IPS-18c (cell line): Measurements from ENCODE around the gene PC.

Experiments used
- H3K4me3 ChIP-seq: 2 replicates; pipeline ENCODE4 v1.7.0; 2013; ENCODE audit warnings: low read depth, mild to moderate bottlenecking, low read length, moderate library complexity; ENCODE audit not compliant: insufficient read depth
- H3K9me3 ChIP-seq: one replicate; pipeline ENCODE4 v1.6.1; 2013; ENCODE audit warnings: mild to moderate bottlenecking, low read length, moderate library complexity; ENCODE audit not compliant: control insufficient read depth, insufficient read depth

The PC gene

GRCh38 chr11:66883016-66883965 lies 74.9 kb downstream of the PC start:
- no peaks in the 10 kb centered on the region for H3K9me3 ChIP-seq
- H3K4me3 ChIP-seq, result no peak overlapping the region

DNA sequence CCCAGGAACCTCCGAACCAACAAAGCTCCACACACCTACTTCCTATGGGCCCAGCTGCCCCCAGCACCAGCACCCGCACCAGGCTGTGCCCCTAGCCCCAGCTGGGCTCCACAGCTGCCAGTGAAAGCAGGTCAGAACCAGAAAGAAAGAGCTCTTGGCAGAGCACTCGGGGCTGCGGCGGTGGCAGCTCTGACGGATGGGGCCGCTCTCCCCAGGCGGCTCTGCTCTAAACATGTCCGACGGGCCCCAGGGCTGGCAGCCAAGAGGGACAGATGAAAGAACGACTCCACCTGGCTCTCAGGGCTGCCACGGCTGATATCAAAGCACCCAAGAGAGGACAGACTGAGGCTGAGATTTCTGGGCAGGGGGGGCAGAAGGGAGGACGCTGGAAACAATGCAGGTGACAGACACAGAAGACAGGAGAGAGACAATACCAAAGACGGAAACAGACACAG lies 75.6 kb downstream of the PC start:
- H3K9me3 ChIP-seq, result no peaks in the 10 kb centered on the region
- H3K4me3 ChIP-seq, result no peak overlapping the region

- H3K4me3 ChIP-seq, result no peak overlapping the region
These were observed 76.2 kb downstream of the PC start for GRCh38 chr11:66881927-66882452.

GRCh38 chr11:66881451-66881835 lies 76.7 kb downstream of the PC start:
- no peak overlapping the region for H3K4me3 ChIP-seq

More at GRCh38 chr11:66881927-66882452, 76.2 kb downstream of the PC start:
- no peaks in the 10 kb centered on the region for H3K9me3 ChIP-seq

GRCh38 chr11:66880496-66881450 lies 77.4 kb downstream of the PC start:
- H3K4me3 ChIP-seq, result no peak overlapping the region
- no peaks in the 10 kb centered on the region for H3K9me3 ChIP-seq

More at GRCh38 chr11:66881451-66881835, 76.7 kb downstream of the PC start:
- H3K9me3 ChIP-seq, result no peaks in the 10 kb centered on the region

DNA sequence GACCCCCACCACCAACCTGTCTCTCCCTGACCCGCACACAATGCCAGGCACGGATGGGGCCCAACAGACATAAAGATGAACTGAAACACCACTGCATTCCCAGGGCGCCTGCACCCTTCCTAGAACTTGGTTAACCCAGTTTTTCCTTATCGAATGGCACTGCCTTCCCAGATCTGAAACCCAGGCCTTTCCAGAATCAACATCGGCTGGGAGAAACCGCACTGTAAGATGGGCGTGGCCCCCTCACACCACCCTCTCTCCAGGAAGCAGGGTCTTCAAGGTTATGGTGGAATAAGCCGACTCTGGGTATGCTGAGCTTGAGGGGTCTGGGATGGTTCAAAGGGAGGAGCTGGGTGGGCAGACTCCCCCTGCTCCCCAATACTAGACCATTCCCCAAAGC lies 78.2 kb downstream of the PC start:
- H3K9me3 ChIP-seq, result no peaks in the 10 kb centered on the region
- H3K4me3 ChIP-seq, result no peak overlapping the region

GRCh38 chr11:66879583-66879982 lies 78.6 kb downstream of the PC start:
- H3K4me3 ChIP-seq, result no peak overlapping the region

DNA sequence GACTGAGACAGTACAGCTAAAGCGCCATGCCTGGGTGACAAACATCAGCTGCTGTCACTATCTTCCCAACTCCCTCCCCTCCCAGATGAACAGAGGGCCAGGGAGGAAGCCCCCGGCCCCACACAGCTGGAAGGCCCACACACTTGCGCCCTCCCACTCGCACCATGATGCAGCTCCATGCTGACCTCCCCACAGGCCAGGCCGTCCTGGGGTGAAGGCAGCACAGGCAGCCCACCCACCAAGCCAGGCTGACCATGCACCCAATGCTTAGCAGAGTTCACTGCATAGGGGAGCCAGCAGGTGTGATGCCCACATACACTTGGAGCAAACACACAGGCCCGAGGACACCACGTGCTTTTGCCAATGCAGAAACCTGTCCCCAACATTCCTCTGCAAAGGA lies 79.2 kb downstream of the PC start:
- no peaks in the 10 kb centered on the region for H3K9me3 ChIP-seq
- no peak overlapping the region for H3K4me3 ChIP-seq

More at GRCh38 chr11:66879583-66879982, 78.6 kb downstream of the PC start:
- no peaks in the 10 kb centered on the region for H3K9me3 ChIP-seq

- Histone ChIP-seq H3K9me3 (no peaks in the 10 kb centered on the region), H3K4me3 (no peak overlapping the region)
These were observed 79.7 kb downstream of the PC start for GRCh38 chr11:66878474-66878873.

GRCh38 chr11:66877588-66878385 lies 80.4 kb downstream of the PC start:
- Histone ChIP-seq H3K4me3 (no peak overlapping the region), H3K9me3 (no peaks in the 10 kb centered on the region)

DNA sequence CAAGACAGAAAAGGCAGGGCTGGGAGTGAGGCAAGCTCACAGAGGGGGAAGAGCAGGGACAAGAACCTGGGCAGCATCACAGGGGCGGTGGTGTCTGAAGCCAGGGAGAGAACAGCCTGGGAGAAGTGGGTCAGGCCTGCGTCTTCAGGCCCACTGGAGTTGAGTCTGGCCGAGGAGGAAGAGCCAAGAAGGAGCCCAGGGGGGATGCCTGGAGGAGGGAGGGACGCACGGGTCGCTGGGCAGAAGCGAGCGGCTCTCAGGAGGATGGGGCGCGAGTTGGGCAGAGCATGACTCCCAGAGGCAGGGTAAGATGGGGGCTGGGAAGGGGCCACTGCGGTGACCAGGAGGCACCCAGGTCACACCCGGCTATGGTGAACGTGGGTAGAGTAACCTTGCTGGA lies 82.8 kb downstream of the PC start:
- no peaks in the 10 kb centered on the region for H3K9me3 ChIP-seq
- no peak overlapping the region for H3K4me3 ChIP-seq

- Histone ChIP-seq H3K4me3 (no peak overlapping the region), H3K9me3 (no peaks in the 10 kb centered on the region)
These were observed 84.0 kb downstream of the PC start for GRCh38 chr11:66874232-66874631.

- Histone ChIP-seq H3K9me3 (no peaks in the 10 kb centered on the region), H3K4me3 (no peak overlapping the region)
These were observed 86.7 kb downstream of the PC start for GRCh38 chr11:66871521-66871901.

GRCh38 chr11:66870616-66871520 lies 87.3 kb downstream of the PC start:
- Histone ChIP-seq H3K4me3 (no peak overlapping the region), H3K9me3 (no peaks in the 10 kb centered on the region)

DNA sequence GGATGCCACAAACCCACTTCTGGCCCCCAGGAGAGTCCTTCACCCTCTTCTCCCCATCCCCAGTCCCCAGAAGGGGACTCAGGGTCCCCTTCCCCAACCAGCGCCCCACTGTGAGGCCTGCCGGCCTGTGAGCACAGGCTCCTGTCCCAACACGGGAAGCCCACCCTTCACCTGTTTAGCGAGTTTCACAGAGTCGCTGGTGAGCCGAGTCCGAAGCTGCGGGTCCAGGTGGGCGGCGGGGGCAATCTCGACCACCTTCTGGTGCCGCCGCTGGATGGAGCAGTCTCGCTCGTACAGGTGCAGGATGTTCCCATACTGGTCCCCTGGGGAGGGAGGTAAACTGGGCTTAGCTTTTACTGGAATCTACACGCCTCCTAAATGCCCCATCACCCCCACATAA lies 88.1 kb downstream of the PC start:
- Histone ChIP-seq H3K4me3 (no peak overlapping the region), H3K9me3 (no peaks in the 10 kb centered on the region)

DNA sequence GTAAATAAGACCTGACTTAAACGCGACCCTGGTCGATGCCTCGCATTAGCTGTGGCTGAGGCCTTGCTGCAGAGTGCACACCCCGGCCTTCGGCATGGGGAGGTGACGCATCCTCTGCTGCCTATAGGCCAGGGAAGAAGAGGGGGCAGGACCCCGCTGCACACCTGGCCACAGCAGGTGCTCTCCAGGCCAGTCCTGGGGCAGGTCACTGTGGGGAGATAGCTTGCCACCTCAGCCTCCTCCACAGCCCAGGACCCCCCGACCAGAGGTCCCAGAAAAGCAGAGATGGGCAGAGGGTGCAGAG lies 88.7 kb downstream of the PC start:
- H3K9me3 ChIP-seq, result no peaks in the 10 kb centered on the region
- H3K4me3 ChIP-seq, result no peak overlapping the region
